OCI-LY7 (cell line): ENCODE data around the gene NTM.

Source experiments
- CTCF ChIP-seq: fragments of 200-600 bp; sonication (generic); conservative IDR thresholded peaks from 2 replicates; pipeline ENCODE4 v1.5.1; 2014; ENCODE audit warnings: mild to moderate bottlenecking, antibody characterized with exemption, low read length, moderate library complexity, mixed read lengths
- EZH2phosphoT487 ChIP-seq: fragments of 200-600 bp; sonication (generic); IDR thresholded peaks from 2 replicates; pipeline ENCODE4 v1.6.1; 2018; ENCODE audit warnings: low read depth, borderline replicate concordance, mild to moderate bottlenecking, mixed run types, antibody characterized with exemption, low read length, moderate library complexity, mixed read lengths

DNA sequence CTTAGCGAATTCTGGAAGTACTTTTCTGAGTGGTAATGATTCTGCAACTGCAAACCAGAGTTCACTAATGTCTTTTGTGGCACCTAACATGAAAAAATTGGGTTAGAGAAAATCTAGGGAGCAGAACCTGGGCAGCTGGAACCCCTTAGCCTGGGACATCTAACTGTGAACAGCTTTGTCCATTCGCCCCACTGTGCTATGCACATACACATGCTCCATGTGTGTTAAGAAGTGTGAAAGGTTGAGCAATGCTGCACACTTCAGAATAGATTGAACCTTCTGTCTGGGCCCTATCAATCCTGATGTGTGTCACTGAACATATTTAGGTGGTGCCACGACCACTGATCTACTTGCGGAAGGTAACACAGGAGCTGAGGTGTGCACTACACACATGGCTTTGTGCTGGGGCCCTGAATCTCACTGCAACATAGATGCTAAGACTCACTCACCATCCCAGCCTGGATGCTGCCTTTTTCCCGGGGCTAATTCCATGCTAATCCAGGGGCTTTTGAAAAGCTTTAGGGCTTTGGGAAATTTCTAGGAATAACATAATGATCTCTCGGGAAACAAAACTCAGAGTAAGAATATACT is 976.2 kb downstream of the NTM start:
- TF ChIP-seq CTCF (no peak), EZH2phosphoT487 (no peak)
